ENCODE results near the gene TULP1. TPM values are rescaled to one million over a fixed set of nuclear protein-coding genes. Genes with fewer than 3 reads are reported as not detected.

Gene TULP1
- total RNA-seq, 6 experiments from 2014 or later: not detected

DNA sequence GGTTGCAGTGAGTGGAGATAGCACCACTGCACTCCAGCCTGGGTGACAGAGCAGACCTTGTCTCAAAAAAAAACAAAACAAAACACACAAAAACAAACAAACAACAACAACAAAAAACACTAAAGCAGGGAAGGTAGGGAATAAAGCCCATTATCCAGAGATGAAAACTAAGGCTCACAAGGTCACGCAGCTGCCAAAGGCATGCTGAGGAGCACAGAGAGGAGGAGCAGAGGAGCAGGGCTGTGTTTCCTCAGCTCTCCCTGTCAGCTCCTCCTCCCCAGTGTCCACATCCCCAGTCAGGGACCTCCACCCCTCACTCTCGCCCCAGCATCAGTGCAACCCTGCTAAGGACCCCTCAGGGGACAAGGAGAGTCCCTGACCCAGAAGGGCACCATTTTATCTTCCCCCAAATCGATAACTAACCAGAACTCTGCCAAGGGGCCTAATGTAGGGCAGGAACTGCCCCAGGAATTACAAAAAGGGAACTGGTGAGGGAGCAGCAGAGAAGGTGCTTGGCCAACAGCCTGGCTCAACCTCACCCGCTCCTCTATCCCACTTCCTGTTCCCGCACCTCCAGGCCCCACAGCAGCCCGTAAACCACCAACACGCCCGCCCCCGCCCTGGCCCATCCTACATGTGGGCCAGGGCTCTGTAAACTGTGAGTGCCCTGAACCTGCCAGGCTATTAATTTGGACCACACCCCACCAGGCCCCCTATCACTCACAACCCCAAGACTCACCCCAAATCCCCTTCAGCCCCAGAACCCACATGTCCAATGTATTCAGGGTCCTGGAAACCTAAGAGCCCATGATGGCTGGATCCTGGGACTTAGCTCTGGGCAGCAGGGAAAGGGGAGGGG is 24.8 kb downstream of the TULP1 start:
- TF ChIP-seq, protein P1, sequence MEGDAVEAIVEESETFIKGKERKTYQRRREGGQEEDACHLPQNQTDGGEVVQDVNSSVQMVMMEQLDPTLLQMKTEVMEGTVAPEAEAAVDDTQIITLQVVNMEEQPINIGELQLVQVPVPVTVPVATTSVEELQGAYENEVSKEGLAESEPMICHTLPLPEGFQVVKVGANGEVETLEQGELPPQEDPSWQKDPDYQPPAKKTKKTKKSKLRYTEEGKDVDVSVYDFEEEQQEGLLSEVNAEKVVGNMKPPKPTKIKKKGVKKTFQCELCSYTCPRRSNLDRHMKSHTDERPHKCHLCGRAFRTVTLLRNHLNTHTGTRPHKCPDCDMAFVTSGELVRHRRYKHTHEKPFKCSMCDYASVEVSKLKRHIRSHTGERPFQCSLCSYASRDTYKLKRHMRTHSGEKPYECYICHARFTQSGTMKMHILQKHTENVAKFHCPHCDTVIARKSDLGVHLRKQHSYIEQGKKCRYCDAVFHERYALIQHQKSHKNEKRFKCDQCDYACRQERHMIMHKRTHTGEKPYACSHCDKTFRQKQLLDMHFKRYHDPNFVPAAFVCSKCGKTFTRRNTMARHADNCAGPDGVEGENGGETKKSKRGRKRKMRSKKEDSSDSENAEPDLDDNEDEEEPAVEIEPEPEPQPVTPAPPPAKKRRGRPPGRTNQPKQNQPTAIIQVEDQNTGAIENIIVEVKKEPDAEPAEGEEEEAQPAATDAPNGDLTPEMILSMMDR (IDR thresholded peaks at IDR 0.05): no peak
- H3K36me3 Mint-ChIP-seq (ENCODE audit: low read depth): peaks cover 6% of the 10 kb centered on the region; the same call in 1 of the 2 replicates
- H3K27ac Mint-ChIP-seq: peak overlapping the region; percentile 83
- H3K27me3 Mint-ChIP-seq (ENCODE audit: insufficient read depth): no peaks in the 10 kb centered on the region
- no peaks in the 10 kb centered on the region for H3K9me3 Mint-ChIP-seq
- peak; percentile 38 for DNase-seq
- H3K4me3 Mint-ChIP-seq: peak overlapping the region; percentile 52
- peaks cover 65% of the 10 kb centered on the region for H3K4me1 Mint-ChIP-seq (ENCODE audit: low read depth)

GRCh38 chr6:35486005-35486925 is 26.4 kb downstream of the TULP1 start:
- H3K27me3 Mint-ChIP-seq (ENCODE audit: insufficient read depth): no peaks in the 10 kb centered on the region
- H3K9me3 Mint-ChIP-seq: no peaks in the 10 kb centered on the region
- H3K4me3 Mint-ChIP-seq: no peak overlapping the region
- DNase-seq: no peak
- H3K27ac Mint-ChIP-seq: peak overlapping the region; percentile 73
- TF ChIP-seq, protein P1 (IDR thresholded peaks at IDR 0.05): no peak
- H3K36me3 Mint-ChIP-seq (ENCODE audit: low read depth): peaks cover 6% of the 10 kb centered on the region; the same call in 1 of the 2 replicates
- H3K4me1 Mint-ChIP-seq (ENCODE audit: low read depth): peaks cover 53% of the 10 kb centered on the region

DNA sequence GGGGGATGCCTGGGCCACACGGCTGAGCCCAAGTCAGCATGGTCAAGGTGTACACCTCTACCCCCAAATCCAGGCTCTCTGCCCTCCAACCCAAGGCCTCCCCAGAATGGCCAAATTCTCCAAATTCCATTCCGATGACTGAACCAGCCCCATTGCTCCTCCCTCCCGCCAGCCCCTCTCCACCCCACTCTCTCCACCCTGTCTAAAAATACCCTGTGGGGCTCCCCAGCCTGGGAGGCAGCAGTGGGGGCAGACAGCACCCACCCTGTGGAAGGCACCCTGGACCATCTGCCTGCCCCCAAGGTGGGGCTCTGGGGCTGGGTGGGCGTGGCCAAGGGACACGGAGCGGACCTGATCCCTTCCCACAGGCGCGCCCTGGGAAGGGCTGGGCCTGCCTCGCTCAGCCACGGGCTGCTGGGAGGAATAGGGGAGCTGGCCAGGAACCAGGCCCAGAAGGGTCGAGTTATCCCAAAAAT is 27.3 kb downstream of the TULP1 start:
- peaks cover 45% of the 10 kb centered on the region for H3K4me1 Mint-ChIP-seq (ENCODE audit: low read depth)

DNA sequence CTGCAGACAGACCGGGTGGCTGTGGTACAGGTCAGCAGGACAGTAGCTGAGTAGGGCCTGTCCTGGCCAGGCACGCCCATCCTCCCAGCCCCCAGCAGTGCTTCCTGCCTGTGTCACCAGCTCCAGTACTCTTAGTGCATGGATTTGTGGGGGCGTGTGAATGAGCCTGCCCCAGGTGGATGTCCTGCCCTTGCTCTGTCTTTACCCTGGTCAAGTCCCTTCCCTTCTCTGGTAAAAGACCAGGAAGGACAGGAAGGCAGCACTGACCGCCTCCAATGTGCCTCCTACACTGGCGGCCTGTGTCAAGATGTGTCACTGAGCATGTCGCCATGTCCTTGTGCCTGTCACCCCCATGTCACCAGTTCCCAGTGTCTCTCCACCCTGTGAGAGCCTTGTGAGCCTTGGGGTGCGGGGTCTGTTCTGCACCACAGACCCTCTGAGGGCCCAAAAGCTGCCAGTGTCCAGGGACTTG is 27.7 kb downstream of the TULP1 start:
- TF ChIP-seq, protein P1 (IDR thresholded peaks at IDR 0.05): no peak
- Mint-ChIP-seq H3K9me3 (no peaks in the 10 kb centered on the region), H3K4me1 (ENCODE audit: low read depth) (peaks cover 41% of the 10 kb centered on the region), H3K4me3 (peak overlapping the region; percentile 54), H3K27ac (peak overlapping the region; percentile 84), H3K27me3 (ENCODE audit: insufficient read depth) (no peaks in the 10 kb centered on the region), H3K36me3 (ENCODE audit: low read depth) (peaks cover 6% of the 10 kb centered on the region; the same call in 1 of the 2 replicates)
- peak; percentile 35 for DNase-seq

More for the DNA sequence above, 27.3 kb downstream of the TULP1 start:
- no peaks in the 10 kb centered on the region for H3K9me3 Mint-ChIP-seq
- peak overlapping the region; percentile 54 for H3K4me3 Mint-ChIP-seq
- TF ChIP-seq, protein P1 (IDR thresholded peaks at IDR 0.05): no peak
- H3K27ac Mint-ChIP-seq: peak overlapping the region; percentile 84
- H3K27me3 Mint-ChIP-seq (ENCODE audit: insufficient read depth): no peaks in the 10 kb centered on the region
- no peak for DNase-seq
- H3K36me3 Mint-ChIP-seq (ENCODE audit: low read depth): peaks cover 6% of the 10 kb centered on the region; the same call in 1 of the 2 replicates
